GM13977 (cell line): ENCODE data around the gene DENND4B.
"Not testable (repeated sequence)": the region's sequence is repeated elsewhere in the genome, so short reads cannot be mapped to it uniquely, and the experiment has no call there.

Experiments used
- DNase-seq: peaks from one replicate; pipeline ENCODE4 v3.0.0; 2012; ENCODE audit warnings: low spot score
- in situ Hi-C: fragments of 300-500 bp; cut with MboI; formaldehyde crosslinking; loops from one replicate; pipeline ENCODE4 v1.12.0; 2022; ENCODE audit warnings: low sequenced_read_pairs, low pct_unique_long_range_greater_than_20kb, mixed read lengths, inconsistent platforms; ENCODE audit not compliant: unreplicated experiment
- TF ChIP-seq, protein P1 (sequence below): IDR thresholded peaks from 2 replicates; pipeline ENCODE4 v1.5.1; 2012; ENCODE audit warnings: mild to moderate bottlenecking, control low read depth; ENCODE audit not compliant: insufficient read depth; ENCODE audit errors: extremely low read depth, missing control alignments

Gene DENND4B

DNA sequence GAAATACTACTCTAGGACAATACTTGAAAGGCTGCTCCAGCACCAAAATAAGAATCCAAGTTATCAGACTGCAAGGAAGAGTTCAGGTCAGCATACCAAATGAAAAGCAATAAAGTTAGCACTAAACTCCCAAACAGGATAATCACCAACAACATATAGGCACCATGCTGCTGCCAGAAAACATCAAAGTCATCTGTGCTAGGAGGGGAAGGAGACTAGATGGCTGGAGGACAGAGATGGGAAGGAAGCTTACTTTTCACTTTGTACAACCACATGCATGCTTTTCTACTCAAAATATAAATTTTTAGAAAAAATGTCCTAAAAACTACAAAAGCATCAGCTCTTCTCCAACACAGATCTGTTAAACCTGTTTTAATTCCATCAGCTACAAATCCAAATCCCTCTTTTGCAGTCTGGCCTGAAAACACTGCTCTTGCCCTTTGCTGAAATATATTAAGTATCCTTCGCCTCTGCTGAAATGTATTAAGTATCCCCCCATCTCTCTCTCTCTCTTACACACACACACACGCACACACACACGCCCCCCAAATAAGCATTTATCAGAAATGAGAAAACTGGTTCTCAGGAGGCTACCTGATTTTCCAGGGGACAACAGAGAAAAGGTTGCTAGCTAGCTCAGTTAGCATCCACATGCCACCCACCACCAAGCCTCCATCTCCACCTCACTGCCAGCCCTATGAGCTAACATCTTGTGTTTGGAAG is 25.3 kb downstream of the DENND4B start:
- TF ChIP-seq, protein P1, sequence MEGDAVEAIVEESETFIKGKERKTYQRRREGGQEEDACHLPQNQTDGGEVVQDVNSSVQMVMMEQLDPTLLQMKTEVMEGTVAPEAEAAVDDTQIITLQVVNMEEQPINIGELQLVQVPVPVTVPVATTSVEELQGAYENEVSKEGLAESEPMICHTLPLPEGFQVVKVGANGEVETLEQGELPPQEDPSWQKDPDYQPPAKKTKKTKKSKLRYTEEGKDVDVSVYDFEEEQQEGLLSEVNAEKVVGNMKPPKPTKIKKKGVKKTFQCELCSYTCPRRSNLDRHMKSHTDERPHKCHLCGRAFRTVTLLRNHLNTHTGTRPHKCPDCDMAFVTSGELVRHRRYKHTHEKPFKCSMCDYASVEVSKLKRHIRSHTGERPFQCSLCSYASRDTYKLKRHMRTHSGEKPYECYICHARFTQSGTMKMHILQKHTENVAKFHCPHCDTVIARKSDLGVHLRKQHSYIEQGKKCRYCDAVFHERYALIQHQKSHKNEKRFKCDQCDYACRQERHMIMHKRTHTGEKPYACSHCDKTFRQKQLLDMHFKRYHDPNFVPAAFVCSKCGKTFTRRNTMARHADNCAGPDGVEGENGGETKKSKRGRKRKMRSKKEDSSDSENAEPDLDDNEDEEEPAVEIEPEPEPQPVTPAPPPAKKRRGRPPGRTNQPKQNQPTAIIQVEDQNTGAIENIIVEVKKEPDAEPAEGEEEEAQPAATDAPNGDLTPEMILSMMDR, result no peak
- no peak for DNase-seq
- in situ Hi-C loops, result no loop called here

- DNase-seq, result no peak
Measured at GRCh38 chr1:153919876-153920852, 26.4 kb downstream of the DENND4B start.

GRCh38 chr1:153916297-153916696 is 30.2 kb downstream of the DENND4B start:
- no peak for DNase-seq
- TF ChIP-seq, protein P1, result no peak
- in situ Hi-C loops, result loop anchor here (10.0 kb wide), 1 partner anchor 101 kb away; no protein-coding TSS in a partner anchor

More at GRCh38 chr1:153919876-153920852, 26.4 kb downstream of the DENND4B start:
- TF ChIP-seq, protein P1, result peak; percentile 54
- in situ Hi-C loops, result loop anchor here (10.0 kb wide), 1 partner anchor 105 kb away; no protein-coding TSS in a partner anchor

GRCh38 chr1:153912349-153912748 is 34.2 kb downstream of the DENND4B start:
- TF ChIP-seq, protein P1, result no peak
- in situ Hi-C loops, result loop anchor here (10.0 kb wide), 1 partner anchor 98 kb away; no protein-coding TSS in a partner anchor
- DNase-seq, result no peak

DNA sequence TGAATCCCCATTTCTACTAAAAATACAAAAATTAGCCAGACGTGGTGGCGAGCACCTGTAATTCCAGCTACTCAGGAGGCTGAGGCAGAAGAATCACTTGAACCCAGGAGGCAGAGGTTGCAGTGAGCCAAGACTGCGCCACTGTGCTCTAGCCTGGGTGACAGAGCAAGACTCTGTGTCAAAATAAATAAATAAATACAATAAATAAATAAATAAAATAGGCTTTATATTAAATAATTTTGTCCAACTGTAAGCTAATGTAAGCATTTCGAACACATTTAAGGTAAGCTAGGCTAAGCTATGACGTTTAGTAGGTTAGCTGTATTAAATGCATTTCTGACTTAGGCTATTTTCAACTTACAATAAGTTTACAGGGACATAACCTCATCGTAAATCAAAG is 36.0 kb downstream of the DENND4B start:
- not testable (repeated sequence) for DNase-seq
- in situ Hi-C loops, result loop anchor here (10.0 kb wide), 1 partner anchor 96 kb away; no protein-coding TSS in a partner anchor

DNA sequence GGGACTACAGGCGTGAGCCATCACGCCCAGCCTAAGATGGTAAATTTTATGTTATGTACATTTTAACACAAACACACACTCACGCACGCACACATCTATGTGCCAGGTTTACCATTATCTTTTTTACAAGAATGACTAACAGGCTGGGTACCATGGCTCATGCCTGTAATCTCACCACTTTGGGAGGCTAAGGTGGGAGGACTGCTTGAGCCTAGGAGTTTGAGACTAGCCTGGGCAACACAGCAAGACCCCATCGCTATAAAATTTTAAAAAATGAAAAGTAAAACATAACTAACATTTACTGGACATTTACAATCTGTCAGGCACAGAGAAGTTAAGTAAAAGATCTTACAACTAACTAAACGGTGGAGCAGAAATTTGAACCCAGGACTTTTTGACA is 38.4 kb downstream of the DENND4B start:
- in situ Hi-C loops, result no loop called here
- no peak for DNase-seq
- TF ChIP-seq, protein P1, result no peak

DNA sequence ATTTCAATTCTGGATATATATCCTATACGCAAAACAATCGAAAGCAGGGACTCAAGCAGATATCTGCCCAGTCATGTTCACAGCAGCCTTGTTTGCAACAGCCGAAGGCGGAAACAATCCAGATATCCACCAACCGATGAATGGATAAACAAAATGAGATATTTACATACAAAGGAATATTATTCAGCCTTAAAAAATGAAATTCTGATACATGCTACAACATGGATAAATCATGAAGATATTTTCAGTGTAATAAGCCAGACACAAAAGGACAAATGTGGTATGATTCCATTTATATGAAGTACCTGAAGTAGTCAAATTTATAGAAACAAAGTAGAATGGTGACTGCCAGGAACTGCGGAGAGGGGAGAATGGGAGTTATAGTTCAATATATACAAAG is 39.4 kb downstream of the DENND4B start:
- TF ChIP-seq, protein P1, result no peak
- no peak for DNase-seq
- in situ Hi-C loops, result no loop called here
